H9 (cell line): ENCODE measurements around the gene GPR68. TPM values are rescaled to one million over a fixed set of nuclear protein-coding genes. Genes with fewer than 3 reads are reported as not detected.

ENCODE experiments used
- DNase-seq: peaks from one replicate; pipeline ENCODE4 v3.0.0-alpha.2; 2017
- H2AFZ ChIP-seq: one replicate; pipeline ENCODE4 v1.6.1; 2013; ENCODE audit warnings: mild to moderate bottlenecking, low read length, control low read depth, moderate library complexity
- H2AK5ac ChIP-seq: 2 replicates; pipeline ENCODE4 v1.6.1; 2013; ENCODE audit warnings: low read length, control low read depth, mixed read lengths; ENCODE audit not compliant: insufficient read length
- H2BK120ac ChIP-seq: one replicate; pipeline ENCODE4 v1.6.1; 2013; ENCODE audit warnings: low read depth, mild to moderate bottlenecking, low read length, control low read depth, inconsistent platforms; ENCODE audit not compliant: poor library complexity, severe bottlenecking
- H2BK12ac ChIP-seq: 2 replicates; pipeline ENCODE4 v1.6.1; 2013; ENCODE audit warnings: low read length, control low read depth, mixed read lengths, low read depth; ENCODE audit not compliant: insufficient read length
- H2BK15ac ChIP-seq: 2 replicates; pipeline ENCODE4 v1.6.1; 2013; ENCODE audit warnings: low read depth, low read length, control low read depth
- H2BK20ac ChIP-seq: one replicate; pipeline ENCODE4 v1.6.1; 2013; ENCODE audit warnings: low read depth, mild to moderate bottlenecking, low read length, control low read depth, inconsistent platforms; ENCODE audit not compliant: poor library complexity, severe bottlenecking
- H2BK5ac ChIP-seq: 2 replicates; pipeline ENCODE4 v1.6.1; 2013; ENCODE audit warnings: low read length, control low read depth, mixed read lengths; ENCODE audit not compliant: insufficient read length
- H3K14ac ChIP-seq: 2 replicates; pipeline ENCODE4 v1.6.1; 2013; ENCODE audit warnings: low read length, control low read depth; ENCODE audit not compliant: insufficient read depth
- H3K18ac ChIP-seq: 2 replicates; pipeline ENCODE4 v1.6.1; 2013; ENCODE audit warnings: low read depth, mild to moderate bottlenecking, mixed read lengths, low read length, control low read depth; ENCODE audit not compliant: insufficient read length
- H3K23ac ChIP-seq: 2 replicates; pipeline ENCODE4 v1.6.1; 2013; ENCODE audit warnings: low read length, control low read depth, mixed read lengths, low read depth; ENCODE audit not compliant: insufficient read length
- H3K23me2 ChIP-seq: 2 replicates; pipeline ENCODE4 v1.6.1; 2013; ENCODE audit warnings: low read depth, mild to moderate bottlenecking, mixed read lengths, low read length, control low read depth; ENCODE audit not compliant: insufficient read length, poor library complexity, severe bottlenecking
- H3K27ac ChIP-seq: 2 replicates; pipeline ENCODE4 v1.5.1; 2013; ENCODE audit warnings: low read length, control low read depth, mixed read lengths, low read depth; ENCODE audit not compliant: insufficient read length
- H3K27me3 ChIP-seq: 2 replicates; pipeline ENCODE4 v1.6.1; 2013; ENCODE audit warnings: low read length, control low read depth, inconsistent platforms; ENCODE audit not compliant: insufficient read depth
- H3K4ac ChIP-seq: 2 replicates; pipeline ENCODE4 v1.6.1; 2013; ENCODE audit warnings: low read depth, mild to moderate bottlenecking, control low read depth, inconsistent platforms, low read length, moderate library complexity
- H3K4me1 ChIP-seq: 2 replicates; pipeline ENCODE4 v1.6.1; 2013; ENCODE audit warnings: low read length, control low read depth, inconsistent platforms; ENCODE audit not compliant: insufficient read depth
- H3K4me2 ChIP-seq: 2 replicates; pipeline ENCODE4 v1.6.1; 2013; ENCODE audit warnings: low read length, control low read depth, mixed read lengths; ENCODE audit not compliant: insufficient read length, insufficient read depth
- H3K56ac ChIP-seq: 2 replicates; pipeline ENCODE4 v1.6.1; 2013; ENCODE audit warnings: low read depth, mild to moderate bottlenecking, mixed read lengths, low read length, control low read depth; ENCODE audit not compliant: insufficient read length
- H3K79me1 ChIP-seq: 2 replicates; pipeline ENCODE4 v1.6.1; 2013; ENCODE audit warnings: low read depth, mild to moderate bottlenecking, moderate library complexity, low read length, control low read depth, inconsistent platforms; ENCODE audit not compliant: insufficient read depth, poor library complexity, severe bottlenecking
- H3K79me2 ChIP-seq: 2 replicates; pipeline ENCODE4 v1.6.1; 2013; ENCODE audit warnings: low read length, control low read depth, inconsistent platforms; ENCODE audit not compliant: insufficient read depth
- H3K9ac ChIP-seq: 2 replicates; pipeline ENCODE4 v1.6.1; 2013; ENCODE audit warnings: low read length, control low read depth, mixed read lengths; ENCODE audit not compliant: insufficient read length; ENCODE audit errors: extremely low read depth
- H3K9me3 ChIP-seq: one replicate; pipeline ENCODE4 v1.6.1; 2013; ENCODE audit warnings: low read depth, low read length, inconsistent platforms; ENCODE audit not compliant: control insufficient read depth
- H3T11ph ChIP-seq: one replicate; pipeline ENCODE4 v1.6.1; 2013; ENCODE audit warnings: mild to moderate bottlenecking, low read length, control low read depth, inconsistent platforms
- H4K20me1 ChIP-seq: one replicate; pipeline ENCODE4 v1.6.1; 2013; ENCODE audit not compliant: control insufficient read depth, insufficient read length, insufficient read depth
- H4K5ac ChIP-seq: 2 replicates; pipeline ENCODE4 v1.6.1; 2013; ENCODE audit warnings: low read depth, mild to moderate bottlenecking, mixed read lengths, low read length, control low read depth; ENCODE audit not compliant: insufficient read length
- H4K8ac ChIP-seq: replicated peaks from 2 replicates; pipeline ENCODE4 v1.6.1; 2013; ENCODE audit warnings: low read length, control low read depth, mixed read lengths, low read depth; ENCODE audit not compliant: insufficient read length
- H4K91ac ChIP-seq: 2 replicates; pipeline ENCODE4 v1.6.1; 2013; ENCODE audit warnings: low read depth, mild to moderate bottlenecking, moderate library complexity, mixed read lengths, low read length, control low read depth; ENCODE audit not compliant: insufficient read length
- H3K27ac Mint-ChIP-seq, 3 experiments: 2 replicates in 2 of 3; 3 replicates in 1 of 3; pipeline ENCODE4 v1.8.0; 2020 to 2021; ENCODE audit warnings: mixed read lengths in 3 of 3, mild to moderate bottlenecking in 1 of 3, moderate library complexity in 1 of 3
- H3K27me3 Mint-ChIP-seq: 2 replicates; pipeline ENCODE4 v1.8.0; 2021; ENCODE audit warnings: low read depth, mild to moderate bottlenecking, moderate library complexity, mixed read lengths
- H3K36me3 Mint-ChIP-seq, 3 experiments: 2 replicates in 2 of 3; 3 replicates in 1 of 3; pipeline ENCODE4 v1.8.0; 2020 to 2021; ENCODE audit warnings: low read depth in 3 of 3, mixed read lengths in 3 of 3; ENCODE audit not compliant: insufficient read depth in 1 of 3
- H3K4me1 Mint-ChIP-seq, 2 experiments: 2 replicates each; pipeline ENCODE4 v1.8.0; 2020; ENCODE audit warnings: mixed read lengths in 2 of 2
- H3K4me3 Mint-ChIP-seq, 2 experiments: 2 replicates in 1 of 2; 3 replicates in 1 of 2; pipeline ENCODE4 v1.8.0; 2020 to 2021; ENCODE audit warnings: mild to moderate bottlenecking in 2 of 2, mixed read lengths in 2 of 2, moderate library complexity in 1 of 2
- H3K9me3 Mint-ChIP-seq, 2 experiments: 2 replicates in 1 of 2; 3 replicates in 1 of 2; pipeline ENCODE4 v1.8.0; 2020; ENCODE audit warnings: mild to moderate bottlenecking in 2 of 2, mixed read lengths in 2 of 2, moderate library complexity in 1 of 2
- WGBS: extraction: QIAGEN DNeasy Blood & Tissue Kit; methylation state at CpG from one replicate; pipeline ENCODE4 v1.1.7; 2013; ENCODE audit warnings: missing lambda C conversion rate, low lambda C conversion rate, mixed read lengths; ENCODE audit not compliant: insufficient read length; ENCODE audit errors: extremely low coverage; 5-methylcytosine and 5-hydroxymethylcytosine counted together
- total RNA-seq: library from RNA; stranded (reverse); gene quantifications from 2 replicates; pipeline ENCODE4 v1.2.1, GENCODE V29; 2021
- TF ChIP-seq, protein P1 (sequence below): fragments of 200-600 bp; sonication (generic); conservative IDR thresholded peaks from 3 replicates; pipeline ENCODE4 v1.8.0; 2021; ENCODE audit warnings: antibody characterized with exemption, mild to moderate bottlenecking

GPR68 gene
- total RNA-seq, 1 experiment from 2014 or later = 0.33 TPM

- H3K27me3 ChIP-seq = no peaks in the 10 kb centered on the region
- H3K23me2 ChIP-seq = no peaks in the 10 kb centered on the region
- no peak overlapping the region for H3T11ph ChIP-seq
- peaks cover 10 to 60% (median 55%) of the 10 kb centered on the region in 3 experiments for H3K36me3 Mint-ChIP-seq
- no peak overlapping the region for H2AK5ac ChIP-seq
- no peak overlapping the region for H3K4me2 ChIP-seq
- H3K14ac ChIP-seq = no peak overlapping the region
- H3K79me2 ChIP-seq = no peaks in the 10 kb centered on the region
- no peak overlapping the region for H2BK120ac ChIP-seq
- H3K4me3 Mint-ChIP-seq = no peak overlapping the region
- H3K23ac ChIP-seq = no peak overlapping the region
- H4K8ac ChIP-seq = no peak overlapping the region
- H3K9me3 ChIP-seq = no peaks in the 10 kb centered on the region
- H3K56ac ChIP-seq = no peak overlapping the region
- H2BK5ac ChIP-seq = no peak overlapping the region
- H3K18ac ChIP-seq = no peak overlapping the region
- H2BK12ac ChIP-seq = no peak overlapping the region
- TF ChIP-seq, protein P1, sequence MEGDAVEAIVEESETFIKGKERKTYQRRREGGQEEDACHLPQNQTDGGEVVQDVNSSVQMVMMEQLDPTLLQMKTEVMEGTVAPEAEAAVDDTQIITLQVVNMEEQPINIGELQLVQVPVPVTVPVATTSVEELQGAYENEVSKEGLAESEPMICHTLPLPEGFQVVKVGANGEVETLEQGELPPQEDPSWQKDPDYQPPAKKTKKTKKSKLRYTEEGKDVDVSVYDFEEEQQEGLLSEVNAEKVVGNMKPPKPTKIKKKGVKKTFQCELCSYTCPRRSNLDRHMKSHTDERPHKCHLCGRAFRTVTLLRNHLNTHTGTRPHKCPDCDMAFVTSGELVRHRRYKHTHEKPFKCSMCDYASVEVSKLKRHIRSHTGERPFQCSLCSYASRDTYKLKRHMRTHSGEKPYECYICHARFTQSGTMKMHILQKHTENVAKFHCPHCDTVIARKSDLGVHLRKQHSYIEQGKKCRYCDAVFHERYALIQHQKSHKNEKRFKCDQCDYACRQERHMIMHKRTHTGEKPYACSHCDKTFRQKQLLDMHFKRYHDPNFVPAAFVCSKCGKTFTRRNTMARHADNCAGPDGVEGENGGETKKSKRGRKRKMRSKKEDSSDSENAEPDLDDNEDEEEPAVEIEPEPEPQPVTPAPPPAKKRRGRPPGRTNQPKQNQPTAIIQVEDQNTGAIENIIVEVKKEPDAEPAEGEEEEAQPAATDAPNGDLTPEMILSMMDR = no peak
- no peak overlapping the region for H2AFZ ChIP-seq
- H3K9ac ChIP-seq = no peak overlapping the region
- H3K4ac ChIP-seq = no peak overlapping the region
- H3K27me3 Mint-ChIP-seq = no peaks in the 10 kb centered on the region
- H2BK20ac ChIP-seq = no peak overlapping the region
- H4K5ac ChIP-seq = no peak overlapping the region
- no peaks in the 10 kb centered on the region for H3K79me1 ChIP-seq
- no peak overlapping the region for H3K27ac ChIP-seq
- H4K20me1 ChIP-seq = no peaks in the 10 kb centered on the region
- DNase-seq = no peak
- no peak overlapping the region for H2BK15ac ChIP-seq
- peaks cover 6 to 7% of the 10 kb centered on the region in 2 experiments for H3K9me3 Mint-ChIP-seq
- no peak overlapping the region; a peak in 1 of 7 replicates for H3K27ac Mint-ChIP-seq
- H4K91ac ChIP-seq = no peak overlapping the region
- WGBS = no CpG with 5 or more reads among the region's 7 CpGs
- no peaks in the 10 kb centered on the region for H3K4me1 ChIP-seq
- peaks cover 0 to 4% of the 10 kb centered on the region in 2 experiments; a peak in 1 of 4 replicates for H3K4me1 Mint-ChIP-seq
Observed at GRCh38 chr14:91205459-91205858, 39.0 kb downstream of the GPR68 start.
